Hematopoietic multipotent progenitor cell treated with erythropoietin and hydrocortisone succinate and interleukin-3 and kit ligand, for 8 days (in vitro differentiated cells): Measurements from ENCODE around the gene CEP128.

ENCODE experiments used
- DNase-seq: peaks from one replicate; pipeline ENCODE4 v3.0.0-alpha.2; 2015

Gene CEP128

DNA sequence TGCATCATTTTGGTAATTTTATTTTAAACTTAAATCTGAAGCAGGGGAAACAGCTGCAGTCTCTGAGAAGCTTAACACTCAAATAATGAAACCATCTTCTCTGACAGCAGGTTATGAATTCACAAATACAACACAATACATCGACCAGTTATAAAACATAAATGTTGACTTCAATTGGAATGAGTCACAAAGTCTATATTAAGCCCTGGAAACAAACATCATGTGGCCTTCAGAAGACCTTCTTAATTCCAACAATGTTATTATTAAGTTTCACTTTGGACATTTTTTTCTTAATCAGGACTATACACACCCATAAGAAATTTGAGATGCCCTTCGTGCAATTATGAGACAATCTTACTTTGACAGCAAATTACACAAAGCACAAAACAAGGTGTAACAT is 68.9 kb downstream of the CEP128 start:
- no peak for DNase-seq

DNA sequence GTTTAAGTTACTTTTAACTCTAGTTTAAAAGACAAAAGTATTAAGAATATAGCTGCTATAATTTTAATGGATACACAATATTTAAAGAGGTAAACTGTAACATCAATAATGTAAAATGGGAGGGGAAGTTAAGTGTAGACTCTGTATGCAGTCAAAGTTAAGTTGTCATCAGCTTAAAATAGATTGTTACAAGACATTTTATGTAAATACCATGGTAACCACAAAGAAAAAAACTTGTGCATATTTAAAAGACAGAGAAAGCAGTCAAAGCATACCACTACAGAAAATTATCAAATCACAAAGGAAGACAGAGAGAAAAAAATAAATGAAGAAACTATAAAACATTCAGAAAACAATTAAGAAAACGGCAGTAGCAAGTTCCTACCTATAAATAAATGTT is 73.3 kb downstream of the CEP128 start:
- DNase-seq: no peak

DNA sequence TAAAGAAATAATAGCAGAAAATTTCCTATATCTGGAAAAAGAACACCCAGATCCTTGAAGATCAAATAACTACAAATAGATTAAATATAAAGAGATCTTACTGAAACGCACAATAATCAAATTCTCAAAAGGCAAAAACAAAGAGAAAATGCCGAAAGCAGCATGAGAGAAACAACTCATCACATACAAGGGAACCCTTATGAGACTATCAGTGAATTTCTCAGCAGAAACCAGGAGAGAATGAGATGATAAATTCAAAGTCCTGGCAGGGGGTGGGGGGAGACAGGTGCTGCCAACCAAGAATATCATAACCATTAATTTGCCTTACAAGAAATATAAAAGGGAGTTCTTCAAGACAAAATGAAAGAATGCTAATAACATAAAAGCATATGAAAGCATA is 73.7 kb downstream of the CEP128 start:
- no peak for DNase-seq

- DNase-seq: no peak
Observed at GRCh38 chr14:80867091-80867490, 74.4 kb downstream of the CEP128 start.

DNA sequence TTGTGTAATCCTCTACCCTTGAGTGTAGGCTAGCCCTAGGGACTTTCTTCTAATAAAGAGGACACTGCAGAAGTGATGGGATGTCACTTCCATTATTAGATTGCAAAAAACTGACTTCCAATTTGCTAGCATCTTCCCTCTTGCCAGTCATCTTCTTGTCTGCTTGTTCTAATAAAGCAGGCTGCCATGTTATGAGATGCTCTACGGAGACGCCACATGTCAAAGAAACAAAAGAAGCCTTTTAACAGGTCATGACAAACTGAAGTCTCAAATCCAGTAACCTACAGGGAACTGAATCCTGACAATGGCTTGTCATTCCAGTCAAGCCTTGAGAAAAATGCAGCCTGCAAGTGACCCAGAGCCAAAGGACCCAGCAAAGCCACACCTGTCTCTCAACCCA is 76.0 kb downstream of the CEP128 start:
- DNase-seq: no peak

DNA sequence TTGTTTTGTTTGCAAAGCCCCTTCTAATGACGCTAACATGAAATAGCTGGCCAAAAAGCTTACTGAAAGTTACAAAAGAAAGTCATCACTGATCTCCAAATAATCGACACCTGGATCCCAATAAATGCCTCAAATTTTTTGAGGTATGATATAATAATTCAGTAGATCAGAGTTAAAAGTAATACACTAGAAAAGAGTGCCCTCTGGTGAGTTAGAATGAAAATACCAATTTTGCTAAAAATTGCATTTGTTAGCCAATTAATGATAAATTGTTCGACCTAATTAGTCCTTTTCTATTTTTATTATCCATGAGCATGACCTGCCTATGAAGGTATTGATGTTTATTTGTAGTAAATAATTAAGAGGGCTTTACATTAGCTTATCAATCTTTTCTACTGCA is 78.6 kb downstream of the CEP128 start:
- DNase-seq: no peak

DNA sequence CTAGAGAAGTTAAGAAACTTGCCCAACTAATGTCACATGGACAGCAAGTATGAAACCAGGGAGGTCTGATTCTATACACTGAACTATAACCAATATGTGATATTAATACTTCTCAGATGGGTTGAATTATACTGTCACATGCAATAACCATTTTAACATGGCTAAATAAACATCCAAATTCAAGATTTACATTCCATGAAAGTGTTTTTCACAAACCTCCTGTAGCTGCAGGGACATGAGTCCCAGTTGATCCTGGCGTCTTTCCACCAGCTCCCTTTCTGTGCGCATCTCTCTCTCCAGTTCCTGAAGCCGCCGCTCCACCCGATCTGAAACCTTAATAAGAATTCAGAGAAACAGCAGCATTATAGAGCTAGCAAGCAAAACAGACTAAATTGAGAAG is 79.0 kb downstream of the CEP128 start:
- DNase-seq: no peak

DNA sequence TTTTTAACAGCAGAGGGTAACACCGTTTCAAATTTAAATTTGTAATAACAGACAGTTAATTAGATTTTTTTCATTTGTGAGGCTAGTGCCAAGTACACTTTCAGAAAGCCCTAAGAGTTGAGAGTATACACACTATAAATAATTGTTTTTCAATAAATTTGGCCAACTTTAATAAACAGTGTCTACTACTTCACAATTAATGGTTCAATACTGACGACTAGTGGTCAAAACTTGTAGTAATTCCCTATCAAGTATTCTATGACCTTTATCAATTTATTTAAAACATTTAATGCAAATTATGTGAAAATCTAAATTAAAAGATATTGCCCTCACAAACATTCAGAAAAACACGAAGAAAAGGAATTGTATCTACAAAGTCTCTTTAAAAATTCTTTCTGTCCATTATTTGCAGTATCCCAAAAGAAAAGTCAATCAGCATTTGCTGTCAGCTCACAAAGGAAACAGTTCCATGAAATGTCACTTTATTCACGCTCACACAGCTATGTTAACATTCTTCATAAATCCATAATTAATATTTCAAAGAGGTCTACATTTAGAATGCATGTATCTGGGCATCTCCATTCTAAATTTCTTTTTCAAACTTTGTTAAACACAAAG is 91.2 kb downstream of the CEP128 start:
- peak; percentile 67 for DNase-seq

DNA sequence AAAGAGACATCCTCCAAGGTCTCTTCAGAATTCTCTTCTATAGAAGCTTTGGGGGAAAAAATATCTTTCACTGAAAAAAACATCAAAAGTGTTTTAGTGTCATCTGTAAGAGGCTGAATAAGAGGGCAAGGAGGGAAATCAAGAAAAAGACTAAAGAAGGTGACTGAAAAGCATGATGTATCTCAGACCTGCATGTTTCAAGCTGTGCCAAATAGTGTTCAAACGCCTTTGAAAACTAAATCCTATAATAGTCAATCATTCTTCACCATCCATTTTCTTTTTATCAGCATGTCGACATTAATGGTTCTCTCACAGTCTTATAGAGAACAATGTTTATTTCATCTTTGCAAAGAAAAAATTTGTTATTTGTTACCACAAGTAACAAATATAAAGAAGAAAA is 94.5 kb downstream of the CEP128 start:
- no peak for DNase-seq

DNA sequence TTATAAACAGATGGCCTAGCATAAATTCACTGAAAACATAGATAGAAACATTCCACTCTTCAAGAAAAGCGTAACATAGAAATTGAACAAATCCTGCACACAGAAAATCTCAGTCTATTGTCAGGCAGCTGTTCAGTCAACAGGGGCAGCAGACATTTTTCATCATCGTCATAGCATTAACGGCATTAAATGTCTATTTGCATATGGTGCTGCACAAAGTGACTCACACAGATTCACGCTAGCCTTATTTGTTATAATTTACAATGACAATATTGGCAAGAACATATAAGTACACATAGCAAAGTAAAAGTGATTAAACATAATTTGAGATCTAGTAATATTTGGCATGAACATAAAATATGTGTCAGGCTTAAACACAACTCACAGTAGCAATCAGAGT is 95.7 kb downstream of the CEP128 start:
- no peak for DNase-seq

DNA sequence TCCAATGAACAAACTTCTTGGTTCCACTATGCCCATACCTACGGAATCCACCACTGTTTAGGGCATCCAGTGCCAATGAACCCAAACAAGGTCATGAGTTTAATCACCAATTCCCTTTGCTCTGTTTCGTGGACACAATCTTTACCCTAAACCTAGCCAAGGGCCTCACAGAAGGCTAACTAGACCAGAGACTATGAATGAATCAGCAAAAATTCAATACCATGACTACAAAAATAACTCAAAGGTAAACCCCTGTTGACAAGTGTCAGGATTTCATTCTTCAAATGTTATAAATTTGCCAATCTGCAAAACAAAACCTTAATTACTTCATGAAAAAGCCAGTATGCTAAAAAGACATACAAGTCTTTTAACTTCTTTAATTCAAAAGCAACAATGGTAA is 96.7 kb downstream of the CEP128 start:
- peak; percentile 3 for DNase-seq

DNA sequence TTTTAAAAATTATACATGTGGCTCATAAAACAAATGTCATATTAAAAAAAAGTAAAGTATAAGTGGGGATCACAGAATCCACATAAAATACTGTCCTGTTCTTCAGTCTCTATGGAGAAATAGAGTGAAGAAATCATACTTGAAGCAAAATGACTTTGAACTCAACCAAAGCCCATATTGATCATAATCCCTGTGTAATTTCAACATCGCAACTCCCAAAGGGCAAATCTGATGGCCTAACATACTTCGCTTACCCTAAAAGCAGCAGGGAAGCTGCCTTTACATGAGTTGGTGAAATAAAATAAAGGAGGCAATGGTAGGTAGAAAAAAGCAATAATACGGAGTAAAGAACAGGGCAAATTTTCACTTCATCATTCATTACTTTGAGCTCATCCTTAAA is 101.8 kb downstream of the CEP128 start:
- no peak for DNase-seq

GRCh38 chr14:80809663-80810062 is 131.9 kb downstream of the CEP128 start:
- no peak for DNase-seq

GRCh38 chr14:80805136-80805535 is 136.4 kb downstream of the CEP128 start:
- no peak for DNase-seq

- no peak for DNase-seq
Observed at GRCh38 chr14:80798878-80799277, 142.7 kb downstream of the CEP128 start.

DNA sequence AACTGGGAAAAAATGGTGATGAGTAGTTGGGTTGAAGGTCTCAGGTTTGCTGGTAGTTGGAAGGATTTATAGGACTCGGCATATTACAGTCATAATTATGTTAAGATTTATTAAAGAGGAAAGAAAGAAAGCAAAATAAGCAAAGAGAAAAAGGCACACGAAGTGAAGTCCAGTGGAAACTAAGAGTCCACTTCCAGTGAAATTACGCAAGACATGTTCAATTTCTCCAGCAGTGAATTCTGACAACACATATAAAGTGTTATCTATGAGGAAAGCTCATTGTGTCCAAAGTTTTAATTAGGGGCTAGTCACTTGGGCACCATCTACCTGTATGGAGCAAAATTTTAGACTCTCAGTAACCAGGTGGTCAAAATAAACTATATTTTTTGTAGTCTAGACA is 143.3 kb downstream of the CEP128 start:
- no peak for DNase-seq

GRCh38 chr14:80792771-80793170 is 148.8 kb downstream of the CEP128 start:
- DNase-seq: no peak

- no peak for DNase-seq
Observed at GRCh38 chr14:80787876-80788275, 153.7 kb downstream of the CEP128 start.

DNA sequence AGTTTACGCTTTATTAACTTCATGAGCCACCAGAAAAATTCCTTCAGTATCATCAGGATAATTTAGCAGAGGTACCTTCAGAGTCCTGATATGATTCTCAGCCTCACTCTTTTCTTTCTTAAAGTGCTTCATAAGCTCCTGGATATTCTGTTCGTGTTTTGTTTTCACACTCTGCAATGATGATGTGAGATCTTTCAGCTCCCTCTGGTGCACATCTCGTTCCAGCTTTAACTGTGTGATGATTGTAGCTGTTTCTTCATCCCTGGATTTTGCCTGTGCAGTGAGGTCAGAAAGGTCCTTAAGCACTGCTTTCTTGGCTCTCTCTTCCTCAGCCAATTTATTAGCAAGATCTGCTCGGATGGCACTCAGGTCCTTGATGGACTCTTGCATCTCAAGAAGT is 156.7 kb downstream of the CEP128 start:
- no peak for DNase-seq

GRCh38 chr14:80781972-80782367 is 159.6 kb downstream of the CEP128 start:
- DNase-seq: no peak

DNA sequence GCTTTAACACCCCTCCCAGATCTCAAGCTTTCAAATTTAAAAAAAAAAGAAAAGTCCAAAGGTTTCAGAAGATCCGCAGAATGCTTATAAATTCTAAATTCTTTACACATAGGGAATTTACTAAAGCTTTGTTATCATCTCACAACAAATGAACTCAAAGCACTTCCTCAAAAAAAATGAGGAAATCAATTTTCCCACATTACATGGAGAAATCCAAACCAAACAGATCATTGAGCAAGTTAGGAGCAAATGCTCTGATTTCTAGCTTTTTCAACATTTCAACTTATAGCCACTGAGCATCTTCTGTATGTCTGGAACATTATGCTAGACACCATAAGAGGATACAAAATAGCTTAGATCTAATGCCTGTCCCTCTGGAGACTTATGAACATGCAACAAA is 161.0 kb downstream of the CEP128 start:
- no peak for DNase-seq

DNA sequence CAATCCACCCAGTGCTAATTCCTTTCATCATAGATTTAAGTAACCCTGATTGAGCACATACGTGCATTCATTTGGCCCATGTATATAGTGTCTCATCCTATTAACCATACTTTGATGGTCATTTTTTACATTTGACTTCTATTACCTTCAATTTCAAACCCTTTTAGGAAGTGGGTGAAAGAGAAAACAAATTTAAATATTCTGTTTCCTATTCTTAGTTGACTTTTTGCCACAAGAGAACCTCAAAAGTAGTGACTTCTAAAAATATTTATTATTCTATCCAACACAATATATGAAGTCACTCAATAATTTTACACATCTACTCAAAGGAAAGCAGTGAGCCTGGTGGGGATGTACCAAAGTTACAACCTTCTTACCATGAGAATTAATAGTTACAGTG is 164.9 kb downstream of the CEP128 start:
- DNase-seq: no peak

DNA sequence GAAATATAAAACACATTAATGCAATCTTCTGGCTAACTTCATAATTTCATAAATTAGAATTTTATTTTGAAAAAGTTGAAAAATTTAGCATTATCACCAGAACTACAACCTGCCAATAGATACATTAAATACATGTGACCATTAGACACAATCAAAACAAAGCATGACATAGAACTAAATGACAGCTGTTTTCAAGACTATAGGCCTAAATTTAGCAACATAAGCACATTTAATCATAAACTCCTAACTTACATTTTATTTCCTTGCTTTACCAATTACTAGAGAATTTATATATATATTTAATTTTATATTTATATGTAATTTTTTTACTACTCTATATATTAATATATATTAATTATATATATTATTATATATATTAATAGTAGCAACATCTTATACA is 165.4 kb downstream of the CEP128 start:
- DNase-seq: no peak

DNA sequence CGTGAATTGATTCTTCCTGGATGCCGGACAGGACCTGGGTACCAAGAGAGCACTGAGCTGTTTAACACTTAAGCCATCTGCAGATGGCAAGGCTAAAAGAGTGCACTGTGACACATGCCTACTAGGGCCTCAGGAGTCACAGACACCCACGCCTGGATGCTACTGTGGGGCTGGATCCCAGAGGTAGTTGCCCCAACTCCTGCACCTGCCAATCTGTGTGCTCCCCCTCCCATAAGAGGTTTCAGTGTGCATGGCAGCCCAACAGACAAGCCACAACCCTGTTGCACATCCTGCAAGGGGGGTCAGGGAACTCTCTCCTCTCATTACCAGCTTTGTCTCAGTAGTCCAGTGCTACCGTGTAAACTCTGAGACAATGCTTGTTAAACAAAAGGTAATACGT is 169.0 kb downstream of the CEP128 start:
- no peak for DNase-seq

DNA sequence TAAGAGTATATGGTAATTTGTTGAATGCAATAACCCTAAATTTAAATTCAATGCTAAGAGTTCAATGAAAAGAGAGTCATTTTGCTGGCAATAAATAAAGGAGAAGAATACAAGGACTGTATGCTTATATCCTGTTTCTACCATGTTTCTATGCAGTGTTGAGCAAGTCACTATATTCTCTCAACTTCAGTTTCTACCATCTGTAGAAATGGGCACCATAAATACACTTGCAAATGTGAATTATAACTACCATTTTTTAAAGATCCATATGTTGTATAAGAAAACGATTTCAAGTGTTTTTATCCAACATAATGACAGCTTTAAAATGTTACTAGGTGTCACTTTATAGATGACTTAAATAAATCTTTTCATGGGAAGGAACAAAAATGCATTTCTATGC is 170.3 kb downstream of the CEP128 start:
- DNase-seq: no peak
